Testis (tissue), 2 donors: ENCODE data around the gene ZPR1.

ENCODE experiments used
- CTCF ChIP-seq, 3 experiments: fragments of 450-650 bp in 2 of 3; fragments of 200-600 bp in 1 of 3; sonication (generic) in 1 of 3; IDR thresholded peaks; one replicate each; pipeline ENCODE4 v1.5.1; 2016 to 2019; ENCODE audit warnings: antibody characterized with exemption in 3 of 3, mild to moderate bottlenecking in 2 of 3, moderate library complexity in 1 of 3
- POLR2A ChIP-seq: fragments of 450-650 bp; IDR thresholded peaks from one replicate; pipeline ENCODE4 v1.6.1; 2017; ENCODE audit warnings: antibody characterized with exemption, mild to moderate bottlenecking, moderate library complexity

- TF ChIP-seq POLR2A (no peak), CTCF (IDR thresholded peaks at IDR 0.05) (no peak)
Measured at GRCh38 chr11:116826751-116827431, 39.1 kb upstream of the ZPR1 start.
